Cardiac muscle cell (in vitro differentiated cells and primary cell): ENCODE data around the gene MARK4. TPM values are rescaled to one million over a fixed set of nuclear protein-coding genes. Genes with fewer than 3 reads are reported as not detected.

Experiments
- DNase-seq, 2 donors: peaks; one replicate each; pipeline versions ENCODE4 v3.0.0 to v3.0.0-alpha.2; 2010 to 2017; ENCODE audit warnings: low read depth in 1 of 2, low spot score in 1 of 2
- H3K27ac ChIP-seq: fragments of 200-600 bp; sonication (generic); 2 replicates; pipeline ENCODE4 v1.5.1; 2016
- H3K27me3 ChIP-seq: fragments of 200-600 bp; sonication (generic); 2 replicates; pipeline ENCODE4 v1.6.0; 2016; ENCODE audit warnings: control low read depth
- H3K36me3 ChIP-seq: fragments of 200-600 bp; sonication (generic); 2 replicates; pipeline ENCODE4 v1.5.1; 2016; ENCODE audit warnings: control low read depth
- H3K4me1 ChIP-seq: fragments of 200-600 bp; sonication (generic); 2 replicates; pipeline ENCODE4 v1.8.1; 2017; ENCODE audit warnings: low read depth, mild to moderate bottlenecking, mixed run types
- H3K4me3 ChIP-seq: fragments of 200-600 bp; sonication (generic); 2 replicates; pipeline ENCODE4 v1.5.1; 2016; ENCODE audit warnings: mild to moderate bottlenecking
- H3K9me3 ChIP-seq: fragments of 200-600 bp; sonication (generic); 2 replicates; pipeline ENCODE4 v1.5.1; 2017; ENCODE audit warnings: low read depth, mild to moderate bottlenecking, control low read depth
- CTCF ChIP-seq: IDR thresholded peaks from 2 replicates; pipeline ENCODE4 v1.5.1; 2012; ENCODE audit warnings: low read depth, mild to moderate bottlenecking, low read length
- polyA plus RNA-seq: library from polyadenylated mRNA; unstranded; fragments of >200 nt; fragmentation: Nextera tagmentation; extraction: Ambion mirVana; gene quantifications from 2 replicates; pipeline ENCODE4 v1.2.1, GENCODE V29; 2016
- total RNA-seq: library from RNA; depleted of rRNA; stranded (reverse); fragments of >200 nt; gene quantifications from 2 replicates; pipeline ENCODE4 v1.2.3, GENCODE V29; 2016

The MARK4 gene
- total and polyA plus RNA-seq, 2 experiments from 2014 or later = 21.0 to 135 TPM

GRCh38 chr19:45294291-45295029 is 43.4 kb downstream of the MARK4 start:
- no peak overlapping the region for H3K4me3 ChIP-seq
- no peaks in the 10 kb centered on the region for H3K9me3 ChIP-seq
- peak in 1 of 2 donors; percentile 16 for DNase-seq
- no peaks in the 10 kb centered on the region for H3K4me1 ChIP-seq
- H3K27ac ChIP-seq = peak overlapping the region; percentile 42
- no peak for TF ChIP-seq CTCF
- no peaks in the 10 kb centered on the region for H3K36me3 ChIP-seq
- H3K27me3 ChIP-seq = no peaks in the 10 kb centered on the region

- Histone ChIP-seq H3K36me3 (no peaks in the 10 kb centered on the region), H3K27ac (no peak overlapping the region), H3K9me3 (no peaks in the 10 kb centered on the region), H3K4me1 (no peaks in the 10 kb centered on the region), H3K4me3 (no peak overlapping the region), H3K27me3 (no peaks in the 10 kb centered on the region)
- no peak for DNase-seq
- no peak for TF ChIP-seq CTCF
Observed at GRCh38 chr19:45295873-45296272, 44.8 kb downstream of the MARK4 start.

GRCh38 chr19:45296355-45296754 is 45.3 kb downstream of the MARK4 start:
- Histone ChIP-seq H3K4me3 (no peak overlapping the region), H3K36me3 (no peaks in the 10 kb centered on the region), H3K9me3 (no peaks in the 10 kb centered on the region), H3K27me3 (no peaks in the 10 kb centered on the region), H3K27ac (no peak overlapping the region), H3K4me1 (no peaks in the 10 kb centered on the region)
- TF ChIP-seq CTCF = no peak
- DNase-seq = no peak

GRCh38 chr19:45297674-45298073 is 46.6 kb downstream of the MARK4 start:
- no peak overlapping the region for H3K4me3 ChIP-seq
- no peak overlapping the region for H3K27ac ChIP-seq
- no peak for TF ChIP-seq CTCF
- no peaks in the 10 kb centered on the region for H3K27me3 ChIP-seq
- no peaks in the 10 kb centered on the region for H3K9me3 ChIP-seq
- no peaks in the 10 kb centered on the region for H3K36me3 ChIP-seq
- no peak for DNase-seq
- no peaks in the 10 kb centered on the region for H3K4me1 ChIP-seq

- TF ChIP-seq CTCF = no peak
- Histone ChIP-seq H3K36me3 (no peaks in the 10 kb centered on the region), H3K4me1 (no peaks in the 10 kb centered on the region), H3K9me3 (no peaks in the 10 kb centered on the region), H3K4me3 (no peak overlapping the region), H3K27me3 (no peaks in the 10 kb centered on the region), H3K27ac (no peak overlapping the region)
- DNase-seq = no peak
Observed at GRCh38 chr19:45298264-45298663, 47.2 kb downstream of the MARK4 start.

- Histone ChIP-seq H3K27ac (no peak overlapping the region), H3K36me3 (no peaks in the 10 kb centered on the region), H3K27me3 (no peaks in the 10 kb centered on the region), H3K4me1 (no peaks in the 10 kb centered on the region), H3K4me3 (no peak overlapping the region), H3K9me3 (no peaks in the 10 kb centered on the region)
- DNase-seq = no peak
- no peak for TF ChIP-seq CTCF
Observed at GRCh38 chr19:45299719-45300118, 48.6 kb downstream of the MARK4 start.
